ENCODE measurements around the gene IQUB.
A peak's percentile ranks its signal among the peaks of the same experiment; 100 is the strongest.
"Not testable (repeated sequence)": the region's sequence is repeated elsewhere in the genome, so short reads cannot be mapped to it uniquely, and the experiment has no call there.

Gene IQUB

DNA sequence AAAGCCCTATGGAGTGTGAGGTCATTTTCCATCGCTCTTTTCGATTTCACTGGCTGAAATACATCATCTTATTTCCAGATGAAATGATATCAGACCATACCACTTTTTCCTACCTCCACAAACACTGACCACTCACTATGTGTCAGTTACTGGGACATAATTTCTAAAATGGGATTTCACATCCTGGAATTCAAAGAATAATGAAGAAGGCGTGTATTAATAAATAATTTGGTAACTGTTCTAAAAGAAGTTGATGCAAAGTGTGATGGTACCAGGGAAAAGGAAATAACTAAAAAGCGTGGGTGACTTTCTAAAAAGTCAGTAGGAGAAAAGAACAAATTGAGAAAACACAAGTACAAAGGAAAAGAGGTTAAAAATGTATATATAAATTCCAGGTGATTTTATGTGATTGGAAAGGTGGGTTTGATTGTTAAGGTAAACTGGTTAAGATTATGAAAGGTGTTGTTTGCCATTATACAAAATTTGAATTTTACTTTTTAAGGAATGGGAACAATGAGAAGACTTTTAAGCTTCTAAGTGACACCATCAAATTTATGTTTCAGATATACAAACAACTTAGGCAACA lies 24.0 kb upstream of the IQUB start:
- TF ChIP-seq, protein P1, sequence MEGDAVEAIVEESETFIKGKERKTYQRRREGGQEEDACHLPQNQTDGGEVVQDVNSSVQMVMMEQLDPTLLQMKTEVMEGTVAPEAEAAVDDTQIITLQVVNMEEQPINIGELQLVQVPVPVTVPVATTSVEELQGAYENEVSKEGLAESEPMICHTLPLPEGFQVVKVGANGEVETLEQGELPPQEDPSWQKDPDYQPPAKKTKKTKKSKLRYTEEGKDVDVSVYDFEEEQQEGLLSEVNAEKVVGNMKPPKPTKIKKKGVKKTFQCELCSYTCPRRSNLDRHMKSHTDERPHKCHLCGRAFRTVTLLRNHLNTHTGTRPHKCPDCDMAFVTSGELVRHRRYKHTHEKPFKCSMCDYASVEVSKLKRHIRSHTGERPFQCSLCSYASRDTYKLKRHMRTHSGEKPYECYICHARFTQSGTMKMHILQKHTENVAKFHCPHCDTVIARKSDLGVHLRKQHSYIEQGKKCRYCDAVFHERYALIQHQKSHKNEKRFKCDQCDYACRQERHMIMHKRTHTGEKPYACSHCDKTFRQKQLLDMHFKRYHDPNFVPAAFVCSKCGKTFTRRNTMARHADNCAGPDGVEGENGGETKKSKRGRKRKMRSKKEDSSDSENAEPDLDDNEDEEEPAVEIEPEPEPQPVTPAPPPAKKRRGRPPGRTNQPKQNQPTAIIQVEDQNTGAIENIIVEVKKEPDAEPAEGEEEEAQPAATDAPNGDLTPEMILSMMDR (conservative IDR thresholded peaks at IDR 0.05; ENCODE audit: low read depth, low read length) = no peak
- peak overlapping the region; percentile 99 for H3K4me3 ChIP-seq (ENCODE audit: low read length)
- DNase-seq (ENCODE audit: low read depth) = no peak

GRCh38 chr7:123557398-123558288 lies 23.2 kb upstream of the IQUB start, which contains the start of gene NDUFA5:
Gene NDUFA5, minus strand, starts transcription at chr7:123557818. Its CDS starts 23 bp downstream, at chr7:123557795.
- DNase-seq (ENCODE audit: low read depth) = peak; percentile 97
- peak within 1 kb of the TSS; percentile 99 for H3K4me3 ChIP-seq (ENCODE audit: low read length)
- TF ChIP-seq, protein P1 (conservative IDR thresholded peaks at IDR 0.05; ENCODE audit: low read depth, low read length) = no peak

DNA sequence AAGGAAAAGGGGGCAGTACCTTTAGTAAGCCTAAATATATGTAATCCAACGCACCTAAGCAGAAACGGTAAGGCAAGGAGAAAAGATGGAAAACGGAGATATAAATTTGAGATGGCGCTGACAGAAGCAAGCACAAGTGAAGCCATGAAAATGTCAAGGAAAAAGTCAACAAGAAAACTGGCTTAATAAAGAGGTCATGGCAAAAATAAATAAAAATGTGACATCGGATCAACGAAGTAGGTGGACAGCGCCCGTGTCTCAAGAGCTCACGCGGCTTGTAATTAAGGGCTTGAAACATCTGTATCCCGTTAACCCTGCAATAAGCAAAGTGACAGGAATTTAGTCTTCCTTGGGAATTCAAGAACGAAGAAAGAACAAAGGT lies 22.6 kb upstream of the IQUB start:
- peak overlapping the region; percentile 99 for H3K4me3 ChIP-seq (ENCODE audit: low read length)
- DNase-seq (ENCODE audit: low read depth) = no peak
- TF ChIP-seq, protein P1 (conservative IDR thresholded peaks at IDR 0.05; ENCODE audit: low read depth, low read length) = no peak

DNA sequence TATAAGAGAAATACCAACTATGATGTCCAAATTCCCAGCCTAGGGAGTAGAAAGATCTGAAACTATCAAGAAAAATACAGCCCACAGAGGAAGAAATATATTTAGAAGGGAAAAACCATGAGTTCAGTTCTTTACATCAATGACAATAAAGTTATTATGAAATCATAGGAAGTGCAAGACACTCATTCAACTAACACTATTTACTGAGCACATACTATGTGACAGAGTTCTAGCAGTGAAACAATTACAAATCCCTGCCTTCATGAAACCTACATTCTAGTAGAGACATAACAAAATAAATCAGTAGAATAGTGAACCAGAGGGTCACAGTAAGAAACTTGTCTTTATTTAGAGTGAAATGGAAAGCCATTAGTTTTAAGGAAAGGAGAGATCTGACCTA lies 21.1 kb upstream of the IQUB start:
- no peak overlapping the region for H3K4me3 ChIP-seq (ENCODE audit: low read length)
- TF ChIP-seq, protein P1 (conservative IDR thresholded peaks at IDR 0.05; ENCODE audit: low read depth, low read length) = no peak
- DNase-seq (ENCODE audit: low read depth) = no peak

DNA sequence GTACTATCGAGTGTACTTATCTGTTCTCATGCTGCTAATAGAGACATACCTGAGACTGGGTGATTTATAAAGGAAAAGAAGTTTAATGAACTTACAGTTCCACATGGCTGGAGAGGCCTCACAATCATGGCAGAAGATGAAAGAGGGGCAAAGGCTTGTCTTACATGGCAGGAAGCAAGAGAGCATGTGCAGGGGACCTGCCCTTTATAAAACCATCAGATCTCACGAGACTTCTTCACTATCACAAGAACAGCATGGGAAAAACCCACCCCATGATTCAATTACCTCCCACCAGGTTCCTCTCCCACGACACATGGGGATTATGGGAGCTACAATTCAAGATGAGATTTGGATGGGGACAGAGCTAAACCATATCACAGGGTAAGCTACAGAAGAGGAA lies 18.8 kb upstream of the IQUB start:
- TF ChIP-seq, protein P1 (conservative IDR thresholded peaks at IDR 0.05; ENCODE audit: low read depth, low read length) = no peak
- H3K4me3 ChIP-seq (ENCODE audit: low read length) = no peak overlapping the region
- no peak for DNase-seq (ENCODE audit: low read depth)

- no peak overlapping the region for H3K4me3 ChIP-seq (ENCODE audit: low read length)
- TF ChIP-seq, protein P1 (conservative IDR thresholded peaks at IDR 0.05; ENCODE audit: low read depth, low read length) = no peak
- no peak for DNase-seq (ENCODE audit: low read depth)
Measured at GRCh38 chr7:123552641-123553040, 18.2 kb upstream of the IQUB start.

DNA sequence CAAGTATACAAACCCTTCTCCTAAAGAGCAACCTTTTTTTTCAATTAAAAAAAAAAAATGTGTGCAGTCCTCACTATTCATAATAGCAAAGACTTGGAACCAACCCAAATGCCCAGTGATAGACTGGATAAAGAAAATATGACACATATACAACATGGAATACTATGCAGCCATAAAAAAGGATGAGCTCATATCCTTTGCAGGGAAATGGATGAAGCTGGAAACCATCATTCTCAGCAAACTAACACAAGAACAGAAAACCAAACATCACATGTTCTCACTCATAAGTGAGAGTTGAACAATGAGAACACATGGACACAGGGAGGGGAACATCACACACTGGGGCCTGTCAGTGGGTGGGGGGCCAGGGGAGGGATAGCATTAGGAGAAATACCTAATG lies 17.7 kb upstream of the IQUB start:
- not testable (repeated sequence) for DNase-seq (ENCODE audit: low read depth); H3K4me3 ChIP-seq (ENCODE audit: low read length)

Measured in retinal pigment epithelial cell (primary cell).